Stimulated activated naive CD8-positive, alpha-beta T cell treated with anti-CD3 and anti-CD28 coated beads, Interleukin-15, Interleukin-2, amounts not matched to agents 100 ng/mL and 50 ng/mL, for 24 hours (primary cell): Measurements from ENCODE around the gene OR2L8.
"Not testable (repeated sequence)": the region's sequence is repeated elsewhere in the genome, so short reads cannot be mapped to it uniquely, and the experiment has no call there.

Experiments used
- H3K27ac Mint-ChIP-seq: one replicate; pipeline ENCODE4 v1.8.0; 2021; ENCODE audit warnings: mild to moderate bottlenecking, mixed read lengths
- H3K27me3 Mint-ChIP-seq: one replicate; pipeline ENCODE4 v1.8.0; 2021; ENCODE audit warnings: mixed read lengths
- H3K36me3 Mint-ChIP-seq: one replicate; pipeline ENCODE4 v1.8.0; 2021; ENCODE audit warnings: low read depth, mixed read lengths
- H3K4me1 Mint-ChIP-seq: one replicate; pipeline ENCODE4 v1.8.0; 2021; ENCODE audit warnings: low read depth, mixed read lengths
- H3K4me3 Mint-ChIP-seq: one replicate; pipeline ENCODE4 v1.8.0; 2021; ENCODE audit warnings: mild to moderate bottlenecking, mixed read lengths
- H3K9me3 Mint-ChIP-seq: one replicate; pipeline ENCODE4 v1.8.0; 2021; ENCODE audit warnings: mixed read lengths

Gene OR2L8

DNA sequence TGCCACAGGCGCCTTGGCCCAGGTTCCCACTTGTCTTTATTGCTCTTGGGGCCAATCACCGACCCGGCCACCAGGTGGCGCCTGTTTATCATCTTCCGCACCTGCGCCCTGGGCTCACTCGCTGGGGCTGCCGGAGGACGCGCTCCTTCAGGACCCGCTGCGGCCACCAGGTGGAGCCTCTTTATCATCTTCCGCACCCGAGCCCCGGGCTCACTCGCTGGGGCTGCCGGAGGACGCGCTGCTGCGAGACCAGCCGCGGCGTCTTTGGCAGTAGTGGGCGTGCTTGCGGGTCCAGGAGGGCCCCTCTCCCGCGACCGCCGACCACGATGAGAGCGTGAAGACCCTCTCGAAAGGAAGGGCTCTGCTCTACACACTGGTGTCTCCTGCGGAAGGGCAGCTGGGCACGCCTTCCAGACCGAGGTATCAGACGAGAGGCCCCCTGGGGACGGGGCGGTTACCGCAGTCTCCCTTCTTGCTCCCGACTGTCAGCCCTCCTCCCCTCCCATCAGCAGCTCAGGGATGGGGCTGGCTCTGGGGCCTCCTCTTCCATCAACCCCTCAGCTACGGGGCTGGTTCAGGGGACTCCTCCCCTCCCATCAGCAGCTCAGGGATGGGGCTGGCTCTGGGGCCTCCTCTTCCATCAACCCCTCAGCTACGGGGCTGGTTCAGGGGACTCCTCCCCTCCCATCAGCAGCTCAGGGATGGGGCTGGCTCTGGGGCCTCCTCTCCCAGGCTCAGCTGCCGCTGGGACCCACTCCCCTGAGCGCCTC, 11.5 kb upstream of the OR2L8 start:
- H3K4me1 Mint-ChIP-seq, H3K27me3 Mint-ChIP-seq, H3K36me3 Mint-ChIP-seq, H3K9me3 Mint-ChIP-seq, H3K27ac Mint-ChIP-seq, H3K4me3 Mint-ChIP-seq: not testable (repeated sequence)

DNA sequence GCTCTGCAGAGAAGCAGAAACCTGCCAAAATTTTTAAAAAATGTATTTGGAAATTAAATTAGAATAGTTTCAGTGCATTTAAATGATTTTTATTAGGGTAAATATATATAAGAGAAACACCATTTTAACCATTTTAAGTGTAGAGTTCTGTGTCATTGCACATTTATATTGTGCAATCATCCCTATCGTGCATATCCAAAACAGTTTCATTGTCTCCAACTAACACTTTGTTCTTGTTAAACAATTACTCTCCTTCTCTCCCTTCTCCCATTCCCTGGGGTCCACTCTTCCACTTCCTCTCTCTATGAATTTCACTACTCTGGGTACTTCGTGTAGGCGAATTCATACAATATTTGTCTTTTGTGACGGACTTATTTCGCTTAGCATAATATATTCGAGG, 6.0 kb upstream of the OR2L8 start:
- H3K4me1 Mint-ChIP-seq, result no peaks in the 10 kb centered on the region

DNA sequence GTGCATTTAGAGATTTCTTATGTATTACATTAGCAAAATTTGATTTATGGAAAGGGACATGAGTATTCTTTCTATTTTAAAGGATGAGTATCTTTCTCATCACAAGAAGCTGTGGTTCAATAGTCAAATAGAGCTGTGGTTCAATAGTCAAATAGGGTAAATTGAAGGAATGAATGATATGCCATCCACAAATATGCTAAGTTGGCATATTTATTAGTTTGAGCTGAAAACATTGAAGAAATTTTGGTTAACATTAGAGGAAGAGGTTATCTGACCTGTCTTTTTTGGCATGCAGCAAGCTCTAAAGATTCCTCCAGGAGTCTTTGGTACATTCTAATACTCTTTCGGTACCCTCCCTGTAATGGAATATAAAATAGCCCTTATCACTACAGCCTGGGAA, 4.8 kb downstream of the OR2L8 start:
- no peaks in the 10 kb centered on the region for H3K27me3 Mint-ChIP-seq
- H3K9me3 Mint-ChIP-seq, result peaks cover 4% of the 10 kb centered on the region
- H3K27ac Mint-ChIP-seq, result no peak overlapping the region
- H3K4me3 Mint-ChIP-seq, result no peak overlapping the region
- H3K4me1 Mint-ChIP-seq, result no peaks in the 10 kb centered on the region
- H3K36me3 Mint-ChIP-seq, result no peaks in the 10 kb centered on the region

More for the DNA sequence above, 6.0 kb upstream of the OR2L8 start:
- H3K27ac Mint-ChIP-seq, result no peak overlapping the region
- H3K9me3 Mint-ChIP-seq, result peaks cover 5% of the 10 kb centered on the region
- H3K36me3 Mint-ChIP-seq, result no peaks in the 10 kb centered on the region
- no peaks in the 10 kb centered on the region for H3K27me3 Mint-ChIP-seq
- H3K4me3 Mint-ChIP-seq, result no peak overlapping the region

DNA sequence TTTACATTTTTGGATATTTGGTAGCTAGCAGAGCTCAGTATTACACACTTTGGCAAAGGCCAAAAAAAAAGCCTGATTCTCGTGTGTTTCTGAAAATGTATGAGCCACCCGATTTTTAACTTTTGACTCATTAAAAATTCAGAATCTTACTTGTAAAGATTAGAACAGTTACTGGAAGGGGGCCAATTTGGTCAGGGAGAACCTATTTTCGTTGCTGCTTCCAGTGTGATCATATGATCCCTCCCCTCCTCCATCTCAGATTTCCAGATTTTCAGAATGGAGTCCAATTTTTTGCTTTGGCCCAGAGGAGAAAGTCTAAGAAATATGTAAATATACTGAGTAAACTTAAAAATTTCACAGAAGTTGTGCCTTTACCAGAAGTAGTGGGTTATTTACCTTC, 13.1 kb downstream of the OR2L8 start:
- Mint-ChIP-seq H3K36me3 (no peaks in the 10 kb centered on the region), H3K27me3 (peaks cover 5% of the 10 kb centered on the region), H3K9me3 (peaks cover 5% of the 10 kb centered on the region), H3K4me3 (no peak overlapping the region), H3K27ac (no peak overlapping the region), H3K4me1 (no peaks in the 10 kb centered on the region)

DNA sequence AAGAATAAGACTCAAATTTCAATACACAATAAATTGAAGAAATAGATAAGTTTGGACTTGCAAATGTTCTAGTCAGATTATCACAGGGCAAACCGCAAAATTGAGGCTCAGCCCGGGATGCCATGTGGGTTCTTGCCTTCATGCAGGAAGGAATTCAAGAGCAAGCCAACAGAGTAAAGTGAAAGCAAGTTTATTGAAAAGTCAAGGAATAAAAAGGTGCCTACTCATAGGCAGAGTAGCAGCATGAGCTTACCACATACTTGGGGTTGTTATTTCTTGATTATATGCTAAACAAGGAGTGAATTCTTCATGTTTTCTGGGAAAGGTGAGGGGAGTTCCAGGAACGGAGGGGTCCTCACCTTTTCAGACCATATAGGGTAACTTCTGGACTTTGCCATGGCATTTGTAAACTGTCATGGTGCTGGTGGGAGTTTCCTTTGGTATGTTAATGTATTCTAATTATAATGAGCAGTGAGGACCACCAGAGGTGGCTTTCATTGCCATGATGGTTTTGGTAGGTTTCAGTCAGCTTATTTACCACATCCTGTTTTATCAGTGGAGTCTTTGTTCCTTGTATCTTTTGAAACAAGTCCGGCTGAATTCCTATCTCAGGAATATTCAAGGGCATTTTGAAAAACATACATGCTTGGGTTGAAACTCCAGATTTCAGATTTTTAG, 14.4 kb downstream of the OR2L8 start:
- Mint-ChIP-seq H3K4me1 (no peaks in the 10 kb centered on the region), H3K36me3 (no peaks in the 10 kb centered on the region), H3K9me3 (peaks cover 5% of the 10 kb centered on the region), H3K4me3 (no peak overlapping the region), H3K27me3 (peaks cover 9% of the 10 kb centered on the region), H3K27ac (no peak overlapping the region)

DNA sequence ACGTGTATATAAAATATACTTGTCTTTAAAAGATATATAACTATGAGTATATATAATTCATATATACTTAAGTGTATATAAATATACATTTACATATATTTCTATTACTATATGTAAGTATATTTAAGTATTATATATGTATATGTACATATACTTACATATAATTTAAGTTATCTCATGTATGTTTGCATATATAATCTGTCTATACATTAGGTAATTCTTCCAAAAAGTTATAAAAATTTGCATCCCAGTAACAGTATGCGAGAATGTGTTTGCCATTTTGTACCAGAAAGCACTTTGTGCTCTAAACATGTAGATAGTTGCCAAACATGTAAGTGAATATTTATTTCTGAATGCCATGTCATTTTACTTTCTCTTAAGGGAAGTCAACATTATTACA, 16.3 kb downstream of the OR2L8 start, which contains the start of gene OR2AK2:
TSS of gene OR2AK2 (plus strand) at position 301 of the 400 bp plus-strand sequence. CDS start 144 bp downstream, outside the sequence.
- Mint-ChIP-seq H3K4me1 (no peaks in the 10 kb centered on the region), H3K27ac (no peak within 1 kb of the TSS), H3K9me3 (peaks cover 5% of the 10 kb centered on the region), H3K4me3 (no peak within 1 kb of the TSS), H3K27me3 (peaks cover 9% of the 10 kb centered on the region), H3K36me3 (no peaks in the 10 kb centered on the region)

DNA sequence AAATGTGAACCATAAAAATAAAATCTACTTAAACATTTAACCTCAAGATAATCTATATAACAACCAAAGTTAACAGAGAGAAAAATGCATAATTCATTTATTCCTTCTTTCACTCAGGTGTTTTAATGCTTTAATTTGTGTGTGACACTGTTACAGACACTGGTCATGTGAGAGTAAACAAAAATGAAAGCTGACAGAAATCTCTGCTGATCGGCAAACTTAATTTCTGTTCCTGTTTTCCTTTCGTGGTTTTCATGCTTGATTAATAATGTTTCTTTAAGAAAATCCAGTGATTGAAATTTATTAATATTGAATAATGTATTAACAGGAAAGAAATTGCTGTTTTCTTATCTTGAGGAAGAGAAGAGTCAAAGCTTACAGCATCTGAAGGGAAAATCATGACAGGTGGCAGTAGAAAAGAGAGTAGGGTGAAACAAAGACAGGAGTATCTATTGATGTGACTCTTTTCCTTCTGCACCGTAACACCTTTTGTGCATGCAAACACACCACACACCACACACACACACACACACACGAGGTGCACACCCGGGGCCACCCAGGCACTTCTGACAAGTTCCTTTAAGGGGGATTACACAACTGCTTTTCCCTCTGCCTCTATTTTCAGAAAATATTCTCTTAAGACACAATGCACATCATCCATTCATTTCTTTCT, 18.0 kb downstream of the OR2L8 start:
- Mint-ChIP-seq H3K4me3 (no peak overlapping the region), H3K27me3 (peaks cover 4% of the 10 kb centered on the region), H3K36me3 (no peaks in the 10 kb centered on the region), H3K4me1 (no peaks in the 10 kb centered on the region), H3K27ac (no peak overlapping the region), H3K9me3 (no peaks in the 10 kb centered on the region)

DNA sequence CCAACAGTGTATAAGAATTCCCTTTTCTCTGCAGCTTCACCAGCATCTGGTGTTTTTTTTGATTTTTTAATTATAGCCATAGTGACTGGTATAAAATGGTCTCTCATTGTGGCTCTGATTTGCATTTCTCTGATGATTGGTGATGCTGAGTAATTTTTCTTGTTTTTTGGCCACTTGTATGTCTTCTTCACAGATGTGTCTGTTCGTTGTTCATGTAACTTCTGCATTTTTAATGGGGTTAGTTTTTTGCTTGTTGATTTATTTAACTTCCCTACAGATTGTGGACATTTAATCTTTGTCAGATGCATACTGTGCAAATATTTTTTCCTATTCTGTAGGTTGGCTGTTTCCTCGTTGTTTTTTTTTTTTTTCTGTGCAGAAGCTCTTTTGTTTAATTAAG, 44.3 kb downstream of the OR2L8 start:
- Mint-ChIP-seq H3K36me3 (no peaks in the 10 kb centered on the region), H3K27me3 (no peaks in the 10 kb centered on the region), H3K9me3 (peaks cover 9% of the 10 kb centered on the region), H3K4me3 (no peak overlapping the region), H3K4me1 (no peaks in the 10 kb centered on the region), H3K27ac (no peak overlapping the region)

DNA sequence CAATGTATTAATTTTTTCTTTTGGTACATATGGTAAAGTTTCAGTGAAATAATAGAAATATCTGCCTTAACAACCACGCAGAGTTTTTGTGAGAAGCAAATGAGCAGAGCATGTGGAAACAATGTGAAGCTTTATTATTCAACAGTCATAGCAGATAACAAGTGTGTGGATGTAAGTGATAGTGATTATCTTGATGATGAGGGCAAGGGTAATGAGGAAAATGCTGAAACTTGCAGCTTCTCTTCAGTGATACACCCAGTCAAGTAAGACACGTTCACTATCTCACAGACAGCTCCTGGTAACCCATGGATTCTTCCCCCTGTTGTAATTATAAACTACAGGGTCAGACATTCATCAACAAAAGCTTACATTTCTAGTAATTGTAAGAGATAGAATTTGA, 50.2 kb downstream of the OR2L8 start:
- H3K9me3 Mint-ChIP-seq, result peaks cover 12% of the 10 kb centered on the region
- H3K27me3 Mint-ChIP-seq, result no peaks in the 10 kb centered on the region
- H3K27ac Mint-ChIP-seq, result no peak overlapping the region
- no peaks in the 10 kb centered on the region for H3K36me3 Mint-ChIP-seq
- H3K4me1 Mint-ChIP-seq, result no peaks in the 10 kb centered on the region
- H3K4me3 Mint-ChIP-seq, result no peak overlapping the region
